ENCODE data around the gene ZNF682. TPM values are rescaled to one million over a fixed set of nuclear protein-coding genes. Genes with fewer than 3 reads are reported as not detected.

ZNF682 gene
- total RNA-seq, 1 experiment from 2014 or later, result not detected

DNA sequence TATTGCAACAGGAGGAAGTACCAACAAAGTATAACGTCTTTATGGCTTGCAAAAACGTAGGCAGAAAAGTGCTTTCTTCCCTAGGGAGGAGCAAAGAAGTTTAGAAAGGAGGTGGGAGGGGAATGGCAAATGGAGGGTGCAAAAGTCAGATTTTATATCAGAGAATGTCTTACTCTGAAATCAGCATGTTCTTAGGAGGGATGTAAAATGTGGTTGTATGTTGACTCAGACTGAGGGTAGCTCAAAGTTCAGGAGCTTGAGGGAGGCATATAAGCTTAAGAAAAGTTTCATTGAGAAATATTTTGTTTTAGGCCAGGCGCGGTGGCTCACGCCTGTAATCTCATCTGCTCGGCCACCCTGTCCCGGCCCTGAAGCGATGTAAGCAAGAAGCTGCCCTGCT lies 40.2 kb upstream of the ZNF682 start:
- no peak overlapping the region for H3K4me3 ChIP-seq (replicated peaks in 1 of 2; ENCODE audit: low read depth in 1 of 2, low read length in 2 of 2)

DNA sequence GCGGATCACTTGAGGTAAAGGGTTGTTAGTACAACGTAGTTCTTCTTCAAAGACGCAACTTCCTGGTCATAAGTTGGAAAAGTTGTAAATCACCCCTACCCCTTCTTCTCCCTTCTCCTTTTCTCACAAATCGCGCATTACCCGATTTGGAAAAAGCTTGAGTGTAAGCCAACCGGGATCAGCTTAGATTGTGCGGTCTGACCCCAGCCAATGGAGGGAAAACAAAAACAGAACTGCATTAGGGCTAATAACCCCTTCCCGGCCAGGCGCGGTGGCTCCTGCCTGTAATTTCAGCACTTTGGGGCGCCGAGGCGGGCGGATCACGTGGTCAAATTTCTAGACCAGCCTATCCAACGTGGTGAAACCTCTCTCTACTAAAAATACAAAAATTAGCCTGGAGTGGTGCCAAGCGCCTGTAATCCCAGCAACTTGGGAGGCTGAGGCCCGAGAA lies 39.3 kb upstream of the ZNF682 start:
- TF ChIP-seq ZFX (IDR thresholded peaks at IDR 0.05) (no peak), ZNF274 (IDR thresholded peaks at IDR 0.05; ENCODE audit: low read depth, low read length) (no peak), JUND (IDR thresholded peaks at IDR 0.05) (no peak)
- TF ChIP-seq, protein P1, sequence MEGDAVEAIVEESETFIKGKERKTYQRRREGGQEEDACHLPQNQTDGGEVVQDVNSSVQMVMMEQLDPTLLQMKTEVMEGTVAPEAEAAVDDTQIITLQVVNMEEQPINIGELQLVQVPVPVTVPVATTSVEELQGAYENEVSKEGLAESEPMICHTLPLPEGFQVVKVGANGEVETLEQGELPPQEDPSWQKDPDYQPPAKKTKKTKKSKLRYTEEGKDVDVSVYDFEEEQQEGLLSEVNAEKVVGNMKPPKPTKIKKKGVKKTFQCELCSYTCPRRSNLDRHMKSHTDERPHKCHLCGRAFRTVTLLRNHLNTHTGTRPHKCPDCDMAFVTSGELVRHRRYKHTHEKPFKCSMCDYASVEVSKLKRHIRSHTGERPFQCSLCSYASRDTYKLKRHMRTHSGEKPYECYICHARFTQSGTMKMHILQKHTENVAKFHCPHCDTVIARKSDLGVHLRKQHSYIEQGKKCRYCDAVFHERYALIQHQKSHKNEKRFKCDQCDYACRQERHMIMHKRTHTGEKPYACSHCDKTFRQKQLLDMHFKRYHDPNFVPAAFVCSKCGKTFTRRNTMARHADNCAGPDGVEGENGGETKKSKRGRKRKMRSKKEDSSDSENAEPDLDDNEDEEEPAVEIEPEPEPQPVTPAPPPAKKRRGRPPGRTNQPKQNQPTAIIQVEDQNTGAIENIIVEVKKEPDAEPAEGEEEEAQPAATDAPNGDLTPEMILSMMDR (IDR thresholded peaks at IDR 0.05 in 2 of 3, conservative IDR thresholded peaks at IDR 0.05 in 1 of 3; ENCODE audit: borderline replicate concordance in 1 of 3, insufficient read depth in 1 of 3, low read depth in 2 of 3, low read length in 2 of 3), result no peak
- RAD21 ChIA-PET (ENCODE audit: low non-redundant PET in 1 of 2, low total read pairs in 2 of 2, uncharacterized antibody in 2 of 2, unreplicated experiment in 2 of 2), result no interaction called here
- H3K4me2 ChIP-seq (ENCODE audit: low read length), result no peak overlapping the region
- H3K9me2 ChIP-seq (ENCODE audit: insufficient read depth), result no peaks in the 10 kb centered on the region
- no peak overlapping the region for H3K4me3 ChIP-seq (replicated peaks in 1 of 2; ENCODE audit: low read depth in 1 of 2, low read length in 2 of 2)
- ATAC-seq, result no peak
- H3K9ac ChIP-seq (ENCODE audit: low read length), result no peak overlapping the region
- CTCF ChIA-PET, result no interaction called here
- no peaks in the 10 kb centered on the region for H3K79me2 ChIP-seq (ENCODE audit: insufficient read depth, low read length)
- POLR2A ChIA-PET, result no interaction called here
- H4K20me1 ChIP-seq (ENCODE audit: insufficient read depth), result no peaks in the 10 kb centered on the region
- no peak overlapping the region for H2AFZ ChIP-seq (ENCODE audit: low read depth, low read length, poor library complexity, severe bottlenecking)
- intact Hi-C loops (cut with micrococcal nuclease), result no loop called here
- BruUV-seq (replicated peaks), result no TSS peak
- no peak for DNase-seq (ENCODE audit: low read depth, low spot score)
- no peaks in the 10 kb centered on the region for H3K4me1 ChIP-seq (ENCODE audit: control insufficient read depth in 1 of 2, insufficient read depth in 2 of 2, low read length in 2 of 2)
- H3K27ac ChIP-seq (ENCODE audit: low read depth, low read length), result no peak overlapping the region
- no peaks in the 10 kb centered on the region for H3K27me3 ChIP-seq (ENCODE audit: insufficient read depth, low read length)
- peaks cover 0 to 14% of the 10 kb centered on the region in 2 experiments; a peak in 2 of 4 replicates for H3K9me3 ChIP-seq (ENCODE audit: control insufficient read depth in 1 of 2, insufficient read depth in 1 of 2, low read depth in 1 of 2, low read length in 2 of 2)
- no peaks in the 10 kb centered on the region for H3K36me3 ChIP-seq (ENCODE audit: control insufficient read depth in 1 of 2, insufficient read depth in 2 of 2, low read length in 2 of 2)

More for the DNA sequence above, 40.2 kb upstream of the ZNF682 start:
- POLR2A ChIA-PET, result no interaction called here
- H3K4me2 ChIP-seq (ENCODE audit: low read length), result no peak overlapping the region
- H3K27ac ChIP-seq (ENCODE audit: low read depth, low read length), result no peak overlapping the region
- H3K4me1 ChIP-seq (ENCODE audit: control insufficient read depth in 1 of 2, insufficient read depth in 2 of 2, low read length in 2 of 2), result no peaks in the 10 kb centered on the region
- no peaks in the 10 kb centered on the region for H3K79me2 ChIP-seq (ENCODE audit: insufficient read depth, low read length)
- BruUV-seq (replicated peaks), result no TSS peak
- peaks cover 0 to 9% of the 10 kb centered on the region in 2 experiments; a peak in 2 of 4 replicates for H3K9me3 ChIP-seq (ENCODE audit: control insufficient read depth in 1 of 2, insufficient read depth in 1 of 2, low read depth in 1 of 2, low read length in 2 of 2)
- CTCF ChIA-PET, result no interaction called here
- no peaks in the 10 kb centered on the region for H3K27me3 ChIP-seq (ENCODE audit: insufficient read depth, low read length)
- RAD21 ChIA-PET (ENCODE audit: low non-redundant PET in 1 of 2, low total read pairs in 2 of 2, uncharacterized antibody in 2 of 2, unreplicated experiment in 2 of 2), result no interaction called here
- DNase-seq (ENCODE audit: low read depth, low spot score), result no peak
- intact Hi-C loops (cut with micrococcal nuclease), result no loop called here
- H2AFZ ChIP-seq (ENCODE audit: low read depth, low read length, poor library complexity, severe bottlenecking), result no peak overlapping the region
- TF ChIP-seq TCF7L2 (IDR thresholded peaks at IDR 0.05; ENCODE audit: borderline replicate concordance, extremely low read depth, insufficient read depth, insufficient read length), result no peak
- no peak for TF ChIP-seq YY1 (IDR thresholded peaks at IDR 0.05; ENCODE audit: extremely low read depth, insufficient replicate concordance, low read depth, low read length)
- TF ChIP-seq EZH2 (IDR thresholded peaks at IDR 0.05), result no peak
- TF ChIP-seq JUND (IDR thresholded peaks at IDR 0.05), result no peak
- no peak for TF ChIP-seq EGR1 (IDR thresholded peaks at IDR 0.05; ENCODE audit: low read depth)
- TF ChIP-seq, protein P2, sequence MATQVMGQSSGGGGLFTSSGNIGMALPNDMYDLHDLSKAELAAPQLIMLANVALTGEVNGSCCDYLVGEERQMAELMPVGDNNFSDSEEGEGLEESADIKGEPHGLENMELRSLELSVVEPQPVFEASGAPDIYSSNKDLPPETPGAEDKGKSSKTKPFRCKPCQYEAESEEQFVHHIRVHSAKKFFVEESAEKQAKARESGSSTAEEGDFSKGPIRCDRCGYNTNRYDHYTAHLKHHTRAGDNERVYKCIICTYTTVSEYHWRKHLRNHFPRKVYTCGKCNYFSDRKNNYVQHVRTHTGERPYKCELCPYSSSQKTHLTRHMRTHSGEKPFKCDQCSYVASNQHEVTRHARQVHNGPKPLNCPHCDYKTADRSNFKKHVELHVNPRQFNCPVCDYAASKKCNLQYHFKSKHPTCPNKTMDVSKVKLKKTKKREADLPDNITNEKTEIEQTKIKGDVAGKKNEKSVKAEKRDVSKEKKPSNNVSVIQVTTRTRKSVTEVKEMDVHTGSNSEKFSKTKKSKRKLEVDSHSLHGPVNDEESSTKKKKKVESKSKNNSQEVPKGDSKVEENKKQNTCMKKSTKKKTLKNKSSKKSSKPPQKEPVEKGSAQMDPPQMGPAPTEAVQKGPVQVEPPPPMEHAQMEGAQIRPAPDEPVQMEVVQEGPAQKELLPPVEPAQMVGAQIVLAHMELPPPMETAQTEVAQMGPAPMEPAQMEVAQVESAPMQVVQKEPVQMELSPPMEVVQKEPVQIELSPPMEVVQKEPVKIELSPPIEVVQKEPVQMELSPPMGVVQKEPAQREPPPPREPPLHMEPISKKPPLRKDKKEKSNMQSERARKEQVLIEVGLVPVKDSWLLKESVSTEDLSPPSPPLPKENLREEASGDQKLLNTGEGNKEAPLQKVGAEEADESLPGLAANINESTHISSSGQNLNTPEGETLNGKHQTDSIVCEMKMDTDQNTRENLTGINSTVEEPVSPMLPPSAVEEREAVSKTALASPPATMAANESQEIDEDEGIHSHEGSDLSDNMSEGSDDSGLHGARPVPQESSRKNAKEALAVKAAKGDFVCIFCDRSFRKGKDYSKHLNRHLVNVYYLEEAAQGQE (IDR thresholded peaks at IDR 0.05; ENCODE audit: low read depth), result no peak
- H4K20me1 ChIP-seq (ENCODE audit: insufficient read depth), result no peaks in the 10 kb centered on the region
- H3K9me2 ChIP-seq (ENCODE audit: insufficient read depth), result no peaks in the 10 kb centered on the region
- no peaks in the 10 kb centered on the region for H3K36me3 ChIP-seq (ENCODE audit: control insufficient read depth in 1 of 2, insufficient read depth in 2 of 2, low read length in 2 of 2)
- ATAC-seq, result no peak
- H3K9ac ChIP-seq (ENCODE audit: low read length), result no peak overlapping the region
